ENCODE results near the gene OR4C11.

OR4C11 gene
- total RNA-seq: 0 to 0.03 (median 0) reads per million in 9 experiments

GRCh38 chr11:55607545-55607944 is at the start of gene OR4C11:
OR4C11 (minus strand) TSS chr11:55607645; CDS start chr11:55604373, 3,272 bp downstream.
- DNase-seq (no peak), ATAC-seq (replicated peaks) (no peak)
- Mint-ChIP-seq H3K4me3 (no peak within 1 kb of the TSS), H3K27me3 (no peaks in the 10 kb centered on the region), H3K9me3 (peaks cover 7 to 8% of the 10 kb centered on the region in 2 donors), H3K4me1 (ENCODE audit: low read depth in 2 of 2) (no peaks in the 10 kb centered on the region), H3K27ac (no peak within 1 kb of the TSS), H3K36me3 (ENCODE audit: insufficient read depth) (no peaks in the 10 kb centered on the region)

- no peak overlapping the region for H3K27ac Mint-ChIP-seq
- no peak for DNase-seq
Measured at GRCh38 chr11:55655096-55655495, 47.7 kb upstream of the OR4C11 start.

GRCh38 chr11:55652560-55652959 is 45.1 kb upstream of the OR4C11 start:
- H3K36me3 Mint-ChIP-seq (ENCODE audit: insufficient read depth): no peaks in the 10 kb centered on the region
- ATAC-seq (replicated peaks) (no peak), DNase-seq (no peak)
- H3K9me3 Mint-ChIP-seq: peaks cover 6 to 16% of the 10 kb centered on the region in 2 donors
- no peak overlapping the region for H3K27ac Mint-ChIP-seq
- H3K27me3 Mint-ChIP-seq: no peaks in the 10 kb centered on the region
- H3K4me3 Mint-ChIP-seq: no peak overlapping the region
- H3K4me1 Mint-ChIP-seq (ENCODE audit: low read depth in 2 of 2): no peaks in the 10 kb centered on the region

More at GRCh38 chr11:55655096-55655495, 47.7 kb upstream of the OR4C11 start:
- no peaks in the 10 kb centered on the region for H3K4me1 Mint-ChIP-seq (ENCODE audit: low read depth in 2 of 2)
- H3K4me3 Mint-ChIP-seq: no peak overlapping the region
- peaks cover 11 to 28% of the 10 kb centered on the region in 2 donors for H3K9me3 Mint-ChIP-seq
- no peaks in the 10 kb centered on the region for H3K27me3 Mint-ChIP-seq
- ATAC-seq (replicated peaks): no peak
- H3K36me3 Mint-ChIP-seq (ENCODE audit: insufficient read depth): no peaks in the 10 kb centered on the region

- Mint-ChIP-seq H3K36me3 (ENCODE audit: insufficient read depth) (no peaks in the 10 kb centered on the region), H3K27me3 (no peaks in the 10 kb centered on the region), H3K4me3 (no peak within 1 kb of the TSS), H3K27ac (no peak within 1 kb of the TSS), H3K9me3 (peaks cover 7 to 8% of the 10 kb centered on the region in 2 donors), H3K4me1 (ENCODE audit: low read depth in 2 of 2) (no peaks in the 10 kb centered on the region)
- no peak for DNase-seq
- no peak for ATAC-seq (replicated peaks)
Measured at GRCh38 chr11:55648027-55648426, 40.6 kb upstream of the OR4C11 start, which contains the start of gene OR4S2. OR4S2 (plus strand) TSS chr11:55648327; CDS start chr11:55650904, 2,577 bp downstream.

GRCh38 chr11:55634813-55635212 is 27.4 kb upstream of the OR4C11 start, which contains the start of gene OR4P4:
OR4P4 (plus strand) TSS chr11:55635113.
- Mint-ChIP-seq H3K36me3 (ENCODE audit: insufficient read depth) (no peaks in the 10 kb centered on the region), H3K4me1 (ENCODE audit: low read depth in 2 of 2) (no peaks in the 10 kb centered on the region), H3K4me3 (no peak within 1 kb of the TSS), H3K27ac (no peak within 1 kb of the TSS), H3K9me3 (peaks cover 6 to 16% of the 10 kb centered on the region in 2 donors), H3K27me3 (no peaks in the 10 kb centered on the region)
- ATAC-seq (replicated peaks): no peak
- no peak for DNase-seq

GRCh38 chr11:55624531-55624930 is 17.1 kb upstream of the OR4C11 start:
- ATAC-seq (replicated peaks): no peak
- Mint-ChIP-seq H3K4me1 (ENCODE audit: low read depth in 2 of 2) (no peaks in the 10 kb centered on the region), H3K36me3 (ENCODE audit: insufficient read depth) (no peaks in the 10 kb centered on the region), H3K27ac (no peak overlapping the region), H3K27me3 (no peaks in the 10 kb centered on the region), H3K4me3 (no peak overlapping the region), H3K9me3 (peaks cover 14 to 18% of the 10 kb centered on the region in 2 donors)
- DNase-seq: no peak

- Mint-ChIP-seq H3K27me3 (no peaks in the 10 kb centered on the region), H3K36me3 (ENCODE audit: insufficient read depth) (no peaks in the 10 kb centered on the region), H3K27ac (no peak overlapping the region), H3K4me3 (no peak overlapping the region), H3K4me1 (ENCODE audit: low read depth in 2 of 2) (no peaks in the 10 kb centered on the region), H3K9me3 (peaks cover 10 to 19% of the 10 kb centered on the region in 2 donors)
- ATAC-seq (replicated peaks): no peak
- no peak for DNase-seq
Measured at GRCh38 chr11:55572548-55572947, 34.9 kb downstream of the OR4C11 start.

GRCh38 chr11:55571828-55572227 is 35.6 kb downstream of the OR4C11 start, which contains the start of gene OR4C16:
OR4C16 (plus strand) TSS chr11:55572128; CDS start chr11:55572128, 0 bp downstream.
- DNase-seq (no peak), ATAC-seq (replicated peaks) (no peak)
- Mint-ChIP-seq H3K27ac (no peak within 1 kb of the TSS), H3K4me3 (no peak within 1 kb of the TSS), H3K4me1 (ENCODE audit: low read depth in 2 of 2) (no peaks in the 10 kb centered on the region), H3K27me3 (no peaks in the 10 kb centered on the region), H3K9me3 (peaks cover 10 to 19% of the 10 kb centered on the region in 2 donors), H3K36me3 (ENCODE audit: insufficient read depth) (no peaks in the 10 kb centered on the region)

GRCh38 chr11:55554169-55554568 is 53.3 kb downstream of the OR4C11 start, which contains the start of gene OR4C15:
OR4C15 (plus strand) TSS chr11:55554469; CDS start chr11:55554469, 0 bp downstream.
- DNase-seq (no peak), ATAC-seq (replicated peaks) (no peak)
- H3K4me1 Mint-ChIP-seq (ENCODE audit: low read depth in 2 of 2): no peaks in the 10 kb centered on the region
- H3K4me3 Mint-ChIP-seq: no peak within 1 kb of the TSS
- no peaks in the 10 kb centered on the region for H3K36me3 Mint-ChIP-seq (ENCODE audit: insufficient read depth)
- no peaks in the 10 kb centered on the region for H3K27me3 Mint-ChIP-seq
- H3K27ac Mint-ChIP-seq: no peak within 1 kb of the TSS
- peaks cover 21 to 29% of the 10 kb centered on the region in 2 donors for H3K9me3 Mint-ChIP-seq
